Stimulated activated naive CD8-positive, alpha-beta T cell treated with anti-CD3 and anti-CD28 coated beads, Interleukin-15, Interleukin-2, amounts not matched to agents 100 ng/mL and 50 ng/mL, for 24 hours (primary cell): ENCODE data around the gene RAB44.
A peak's percentile ranks its signal among the peaks of the same experiment; 100 is the strongest.

Source experiments
- H3K27ac Mint-ChIP-seq: one replicate; pipeline ENCODE4 v1.8.0; 2021; ENCODE audit warnings: mild to moderate bottlenecking, mixed read lengths
- H3K27me3 Mint-ChIP-seq: one replicate; pipeline ENCODE4 v1.8.0; 2021; ENCODE audit warnings: mixed read lengths
- H3K36me3 Mint-ChIP-seq: one replicate; pipeline ENCODE4 v1.8.0; 2021; ENCODE audit warnings: low read depth, mixed read lengths
- H3K4me1 Mint-ChIP-seq: one replicate; pipeline ENCODE4 v1.8.0; 2021; ENCODE audit warnings: low read depth, mixed read lengths
- H3K4me3 Mint-ChIP-seq: one replicate; pipeline ENCODE4 v1.8.0; 2021; ENCODE audit warnings: mild to moderate bottlenecking, mixed read lengths
- H3K9me3 Mint-ChIP-seq: one replicate; pipeline ENCODE4 v1.8.0; 2021; ENCODE audit warnings: mixed read lengths

RAB44 gene

GRCh38 chr6:36677753-36678487 is 19.7 kb upstream of the RAB44 start:
- H3K4me1 Mint-ChIP-seq = peaks cover 59% of the 10 kb centered on the region
- peak overlapping the region; percentile 62 for H3K27ac Mint-ChIP-seq
- no peaks in the 10 kb centered on the region for H3K9me3 Mint-ChIP-seq
- H3K4me3 Mint-ChIP-seq = peak overlapping the region; percentile 61
- H3K27me3 Mint-ChIP-seq = peaks cover 14% of the 10 kb centered on the region
- peaks cover 6% of the 10 kb centered on the region for H3K36me3 Mint-ChIP-seq

DNA sequence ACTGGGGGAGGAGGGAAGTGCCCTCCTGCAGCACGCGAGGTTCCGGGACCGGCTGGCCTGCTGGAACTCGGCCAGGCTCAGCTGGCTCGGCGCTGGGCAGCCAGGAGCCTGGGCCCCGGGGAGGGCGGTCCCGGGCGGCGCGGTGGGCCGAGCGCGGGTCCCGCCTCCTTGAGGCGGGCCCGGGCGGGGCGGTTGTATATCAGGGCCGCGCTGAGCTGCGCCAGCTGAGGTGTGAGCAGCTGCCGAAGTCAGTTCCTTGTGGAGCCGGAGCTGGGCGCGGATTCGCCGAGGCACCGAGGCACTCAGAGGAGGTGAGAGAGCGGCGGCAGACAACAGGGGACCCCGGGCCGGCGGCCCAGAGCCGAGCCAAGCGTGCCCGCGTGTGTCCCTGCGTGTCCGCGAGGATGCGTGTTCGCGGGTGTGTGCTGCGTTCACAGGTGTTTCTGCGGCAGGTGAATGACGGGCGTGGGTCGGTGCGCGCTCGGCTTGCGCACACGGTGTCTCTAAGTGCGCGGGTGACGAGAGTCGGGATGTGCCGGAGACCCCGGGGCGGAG is 19.1 kb upstream of the RAB44 start, which contains the start of gene CDKN1A:
CDKN1A (plus strand) TSS at position 227 of the 555 bp plus-strand sequence. CDS start 5,388 bp downstream, outside the sequence.
- H3K27me3 Mint-ChIP-seq = peaks cover 14% of the 10 kb centered on the region
- peaks cover 66% of the 10 kb centered on the region for H3K4me1 Mint-ChIP-seq
- H3K36me3 Mint-ChIP-seq = peaks cover 12% of the 10 kb centered on the region
- no peaks in the 10 kb centered on the region for H3K9me3 Mint-ChIP-seq
- peak within 1 kb of the TSS; percentile 91 for H3K27ac Mint-ChIP-seq
- peak within 1 kb of the TSS; percentile 92 for H3K4me3 Mint-ChIP-seq

DNA sequence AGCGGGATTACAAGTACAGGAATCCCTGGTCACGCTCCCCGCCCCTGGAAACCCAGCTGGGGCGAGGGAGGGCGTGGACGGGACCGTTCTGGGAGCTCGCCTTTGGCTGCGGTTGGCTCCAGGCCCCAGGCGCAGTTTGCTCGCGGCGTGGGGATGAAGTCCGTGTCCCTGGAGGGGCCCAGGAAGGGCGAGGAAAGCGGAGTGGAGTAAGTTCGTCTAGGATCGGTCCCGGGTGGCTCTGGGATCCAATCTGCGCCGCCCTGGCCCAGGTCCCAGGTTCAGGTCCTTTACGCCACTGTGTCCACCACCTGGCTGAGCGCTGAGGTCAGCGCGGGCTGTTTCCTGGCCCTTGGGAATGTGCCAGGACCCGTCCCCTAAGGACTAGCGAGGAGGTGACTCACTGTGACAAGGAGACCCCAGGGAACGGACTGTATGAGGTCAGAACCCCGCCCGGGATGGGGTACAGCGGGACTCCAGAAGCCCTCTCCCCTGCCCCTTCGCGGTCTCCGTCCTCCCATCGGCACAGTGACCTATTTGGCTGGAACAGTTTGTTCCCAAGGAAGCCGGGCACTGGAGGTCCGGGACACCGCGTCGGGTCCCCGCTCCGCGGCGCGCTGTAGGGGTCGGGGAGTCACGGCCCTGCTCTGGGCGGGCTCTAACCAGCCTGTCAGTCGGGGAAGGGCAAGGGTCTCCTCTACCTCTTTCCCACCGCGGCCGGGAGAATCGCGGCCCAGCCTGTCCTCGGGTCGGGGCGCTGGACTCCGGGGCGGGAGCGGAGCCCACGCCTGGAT is 18.4 kb upstream of the RAB44 start:
- Mint-ChIP-seq H3K9me3 (no peaks in the 10 kb centered on the region), H3K27me3 (peaks cover 14% of the 10 kb centered on the region), H3K36me3 (peaks cover 16% of the 10 kb centered on the region), H3K4me1 (peaks cover 71% of the 10 kb centered on the region), H3K27ac (peak overlapping the region; percentile 91), H3K4me3 (peak overlapping the region; percentile 92)

DNA sequence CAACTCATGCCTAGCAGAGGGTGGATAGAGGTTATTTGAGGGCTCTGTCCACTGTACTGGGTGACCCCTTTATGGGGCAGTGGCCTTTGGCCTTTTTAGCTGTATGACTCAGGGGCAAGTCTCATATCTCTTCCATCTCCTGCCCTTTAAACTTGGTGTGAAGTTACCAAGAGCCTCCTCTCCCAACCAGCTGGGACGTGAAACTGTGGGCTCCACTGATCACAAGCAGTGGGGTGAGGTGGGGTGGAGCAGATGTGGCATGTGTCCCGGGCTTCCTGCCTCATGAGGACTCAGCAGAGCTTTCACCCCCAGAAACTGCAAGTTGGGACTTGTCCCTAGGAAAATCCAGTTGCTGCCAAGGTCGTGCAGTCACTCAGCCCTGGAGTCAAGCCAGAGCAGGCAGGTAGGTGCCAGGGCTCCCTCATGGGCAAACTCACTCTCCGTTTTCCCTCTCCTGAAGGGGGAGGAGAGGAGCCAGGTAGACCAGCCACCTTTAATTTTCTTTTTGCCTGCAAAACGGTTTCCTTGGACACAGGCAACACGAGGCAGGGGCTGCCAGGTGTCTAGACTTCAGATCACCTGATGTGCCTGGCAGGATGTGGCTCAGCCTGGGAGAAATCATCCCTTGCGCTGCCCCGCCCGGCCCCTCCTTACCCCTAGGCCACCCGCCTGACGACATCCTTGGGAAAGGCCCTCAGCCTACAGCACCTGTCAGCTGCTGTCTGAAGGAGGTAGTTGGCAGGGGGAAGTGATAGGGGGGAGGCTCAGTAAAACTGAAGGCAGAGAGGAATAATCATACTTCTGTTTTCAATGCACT is 15.1 kb upstream of the RAB44 start:
- H3K27ac Mint-ChIP-seq = peak overlapping the region; percentile 87
- H3K27me3 Mint-ChIP-seq = peaks cover 9% of the 10 kb centered on the region
- peak overlapping the region; percentile 67 for H3K4me3 Mint-ChIP-seq
- no peaks in the 10 kb centered on the region for H3K9me3 Mint-ChIP-seq
- H3K4me1 Mint-ChIP-seq = peaks cover 62% of the 10 kb centered on the region
- peaks cover 36% of the 10 kb centered on the region for H3K36me3 Mint-ChIP-seq

DNA sequence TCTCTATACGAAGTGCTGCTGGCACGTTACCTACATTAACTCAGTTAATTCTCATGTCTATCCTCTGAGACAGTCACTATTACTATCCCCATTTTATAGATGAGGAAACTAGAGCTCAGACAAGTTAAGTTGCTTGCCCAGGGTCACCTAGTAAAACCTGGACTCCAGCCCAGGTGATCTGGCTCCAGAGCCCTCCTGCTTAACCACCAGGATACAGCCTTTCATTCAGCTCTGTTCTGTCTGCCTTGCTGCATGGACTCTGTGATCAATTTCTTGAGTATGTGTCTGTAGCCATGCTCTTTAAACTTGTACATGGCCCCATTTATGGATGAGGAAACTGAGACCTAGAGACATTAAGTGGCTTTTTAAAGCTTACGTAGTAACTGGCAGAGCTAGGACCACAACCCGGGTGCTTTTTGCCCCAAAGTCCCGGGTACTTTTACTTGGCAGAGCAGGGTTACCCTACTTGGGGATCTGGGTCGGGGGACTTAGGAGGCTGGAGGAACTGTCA is 14.4 kb upstream of the RAB44 start:
- Mint-ChIP-seq H3K27ac (peak overlapping the region; percentile 87), H3K9me3 (no peaks in the 10 kb centered on the region), H3K4me1 (peaks cover 55% of the 10 kb centered on the region), H3K4me3 (peak overlapping the region; percentile 37), H3K36me3 (peaks cover 36% of the 10 kb centered on the region), H3K27me3 (peaks cover 4% of the 10 kb centered on the region)

DNA sequence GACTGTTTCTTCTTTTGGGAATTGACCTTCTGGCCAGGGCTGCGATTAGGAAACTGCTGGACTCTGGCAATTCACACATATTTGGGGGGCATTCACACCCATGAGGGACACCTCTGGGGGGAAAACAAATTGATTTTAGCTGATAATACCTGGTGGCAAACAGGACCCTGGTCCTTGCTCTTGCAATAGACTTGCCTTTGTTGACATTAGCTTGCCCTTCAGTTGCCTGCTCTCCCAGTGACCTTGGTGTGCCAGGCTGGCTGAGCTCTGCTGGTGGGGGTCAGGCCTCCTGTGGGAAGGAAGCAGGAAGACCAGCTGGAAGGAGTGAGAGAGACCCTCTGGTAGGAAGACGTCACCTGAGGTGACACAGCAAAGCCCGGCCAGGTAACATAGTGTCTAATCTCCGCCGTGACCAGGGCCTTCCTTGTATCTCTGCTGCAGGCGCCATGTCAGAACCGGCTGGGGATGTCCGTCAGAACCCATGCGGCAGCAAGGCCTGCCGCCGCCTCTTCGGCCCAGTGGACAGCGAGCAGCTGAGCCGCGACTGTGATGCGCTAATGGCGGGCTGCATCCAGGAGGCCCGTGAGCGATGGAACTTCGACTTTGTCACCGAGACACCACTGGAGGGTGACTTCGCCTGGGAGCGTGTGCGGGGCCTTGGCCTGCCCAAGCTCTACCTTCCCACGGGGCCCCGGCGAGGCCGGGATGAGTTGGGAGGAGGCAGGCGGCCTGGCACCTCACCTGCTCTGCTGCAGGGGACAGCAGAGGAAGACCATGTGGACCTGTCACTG is 13.8 kb upstream of the RAB44 start:
- H3K4me1 Mint-ChIP-seq = peaks cover 50% of the 10 kb centered on the region
- H3K36me3 Mint-ChIP-seq = peaks cover 36% of the 10 kb centered on the region
- H3K9me3 Mint-ChIP-seq = no peaks in the 10 kb centered on the region
- no peak overlapping the region for H3K4me3 Mint-ChIP-seq
- peak overlapping the region; percentile 87 for H3K27ac Mint-ChIP-seq
- no peaks in the 10 kb centered on the region for H3K27me3 Mint-ChIP-seq

GRCh38 chr6:36684447-36684812 is 13.2 kb upstream of the RAB44 start:
- Mint-ChIP-seq H3K27ac (no peak overlapping the region), H3K4me3 (no peak overlapping the region), H3K9me3 (no peaks in the 10 kb centered on the region), H3K36me3 (peaks cover 36% of the 10 kb centered on the region), H3K4me1 (peaks cover 48% of the 10 kb centered on the region), H3K27me3 (no peaks in the 10 kb centered on the region)

DNA sequence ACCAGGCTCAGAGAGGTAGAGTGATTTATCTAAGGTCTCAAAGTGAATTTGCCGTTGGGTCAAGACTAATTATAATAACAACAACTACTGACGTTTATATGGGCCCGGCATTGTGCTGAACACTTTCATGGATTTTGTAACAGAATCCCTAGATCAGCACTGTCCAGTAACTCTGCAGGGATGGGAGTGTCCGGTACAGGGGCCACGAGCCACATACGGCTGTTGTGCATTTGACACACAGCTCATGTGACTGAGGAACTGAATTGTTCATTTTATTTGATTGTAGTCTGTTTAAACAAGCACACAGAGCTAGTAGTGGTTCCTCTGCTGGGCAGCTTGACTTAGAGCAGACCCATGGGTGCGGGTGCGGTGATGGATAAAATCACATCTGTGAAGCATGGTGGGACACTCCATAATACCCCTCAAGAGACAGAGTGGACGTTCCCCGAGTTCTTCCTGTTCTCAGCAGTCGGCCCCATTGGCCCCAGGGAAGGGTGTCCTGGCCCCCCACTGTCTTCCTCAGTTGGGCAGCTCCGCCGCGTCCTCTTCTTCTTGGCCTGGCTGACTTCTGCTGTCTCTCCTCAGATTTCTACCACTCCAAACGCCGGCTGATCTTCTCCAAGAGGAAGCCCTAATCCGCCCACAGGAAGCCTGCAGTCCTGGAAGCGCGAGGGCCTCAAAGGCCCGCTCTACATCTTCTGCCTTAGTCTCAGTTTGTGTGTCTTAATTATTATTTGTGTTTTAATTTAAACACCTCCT is 12.3 kb upstream of the RAB44 start:
- no peak overlapping the region for H3K4me3 Mint-ChIP-seq
- H3K27me3 Mint-ChIP-seq = no peaks in the 10 kb centered on the region
- H3K9me3 Mint-ChIP-seq = no peaks in the 10 kb centered on the region
- H3K27ac Mint-ChIP-seq = no peak overlapping the region
- peaks cover 36% of the 10 kb centered on the region for H3K36me3 Mint-ChIP-seq
- peaks cover 44% of the 10 kb centered on the region for H3K4me1 Mint-ChIP-seq

DNA sequence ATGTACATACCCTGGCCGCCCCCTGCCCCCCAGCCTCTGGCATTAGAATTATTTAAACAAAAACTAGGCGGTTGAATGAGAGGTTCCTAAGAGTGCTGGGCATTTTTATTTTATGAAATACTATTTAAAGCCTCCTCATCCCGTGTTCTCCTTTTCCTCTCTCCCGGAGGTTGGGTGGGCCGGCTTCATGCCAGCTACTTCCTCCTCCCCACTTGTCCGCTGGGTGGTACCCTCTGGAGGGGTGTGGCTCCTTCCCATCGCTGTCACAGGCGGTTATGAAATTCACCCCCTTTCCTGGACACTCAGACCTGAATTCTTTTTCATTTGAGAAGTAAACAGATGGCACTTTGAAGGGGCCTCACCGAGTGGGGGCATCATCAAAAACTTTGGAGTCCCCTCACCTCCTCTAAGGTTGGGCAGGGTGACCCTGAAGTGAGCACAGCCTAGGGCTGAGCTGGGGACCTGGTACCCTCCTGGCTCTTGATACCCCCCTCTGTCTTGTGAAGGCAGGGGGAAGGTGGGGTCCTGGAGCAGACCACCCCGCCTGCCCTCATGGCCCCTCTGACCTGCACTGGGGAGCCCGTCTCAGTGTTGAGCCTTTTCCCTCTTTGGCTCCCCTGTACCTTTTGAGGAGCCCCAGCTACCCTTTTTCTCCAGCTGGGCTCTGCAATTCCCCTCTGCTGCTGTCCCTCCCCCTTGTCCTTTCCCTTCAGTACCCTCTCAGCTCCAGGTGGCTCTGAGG is 11.5 kb upstream of the RAB44 start:
- no peaks in the 10 kb centered on the region for H3K27me3 Mint-ChIP-seq

GRCh38 chr6:36686668-36687513 is 10.7 kb upstream of the RAB44 start:
- peaks cover 46% of the 10 kb centered on the region for H3K4me1 Mint-ChIP-seq
- H3K9me3 Mint-ChIP-seq = no peaks in the 10 kb centered on the region
- H3K27me3 Mint-ChIP-seq = no peaks in the 10 kb centered on the region
- no peak overlapping the region for H3K27ac Mint-ChIP-seq
- no peak overlapping the region for H3K4me3 Mint-ChIP-seq
- H3K36me3 Mint-ChIP-seq = peaks cover 31% of the 10 kb centered on the region

More for the DNA sequence above, 11.5 kb upstream of the RAB44 start:
- peaks cover 44% of the 10 kb centered on the region for H3K4me1 Mint-ChIP-seq
- H3K4me3 Mint-ChIP-seq = no peak overlapping the region
- H3K27ac Mint-ChIP-seq = no peak overlapping the region
- H3K9me3 Mint-ChIP-seq = no peaks in the 10 kb centered on the region
- peaks cover 31% of the 10 kb centered on the region for H3K36me3 Mint-ChIP-seq

- H3K36me3 Mint-ChIP-seq = peaks cover 27% of the 10 kb centered on the region
- H3K27me3 Mint-ChIP-seq = no peaks in the 10 kb centered on the region
- H3K27ac Mint-ChIP-seq = no peak overlapping the region
- H3K4me1 Mint-ChIP-seq = peaks cover 44% of the 10 kb centered on the region
- H3K4me3 Mint-ChIP-seq = no peak overlapping the region
- H3K9me3 Mint-ChIP-seq = no peaks in the 10 kb centered on the region
Measured at GRCh38 chr6:36688063-36688738, 9.4 kb upstream of the RAB44 start.

DNA sequence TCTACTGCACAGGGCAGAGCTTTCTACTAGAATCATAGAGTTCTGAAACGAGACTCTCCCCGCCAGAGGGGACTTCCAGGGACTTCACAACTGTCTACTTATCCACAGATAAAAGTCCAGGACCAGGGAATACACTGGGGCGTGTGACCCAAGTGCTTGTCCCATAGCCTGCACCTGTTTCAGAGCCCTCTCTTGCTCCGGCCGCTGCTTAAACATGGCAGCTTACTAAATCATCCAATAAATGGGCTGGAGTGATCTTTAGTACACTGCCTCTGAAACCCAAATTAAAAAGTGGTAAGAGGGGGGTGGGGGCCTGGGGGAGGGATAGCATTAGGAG is 8.9 kb upstream of the RAB44 start:
- H3K27me3 Mint-ChIP-seq = no peaks in the 10 kb centered on the region
- H3K36me3 Mint-ChIP-seq = peaks cover 24% of the 10 kb centered on the region
- peaks cover 43% of the 10 kb centered on the region for H3K4me1 Mint-ChIP-seq
- H3K4me3 Mint-ChIP-seq = no peak overlapping the region
- no peaks in the 10 kb centered on the region for H3K9me3 Mint-ChIP-seq
- no peak overlapping the region for H3K27ac Mint-ChIP-seq
